MCF 10A (cell line): ENCODE measurements around the gene DMBT1. TPM values are rescaled to one million over a fixed set of nuclear protein-coding genes. Genes with fewer than 3 reads are reported as not detected.

Experiments
- BruUV-seq: library from RNA; stranded (reverse); fragments of 400-500 nt; replicated peaks from 2 replicates; lab custom pipeline; 2021; lab: Mats Ljungman, UMichigan
- CTCF ChIA-PET: fragments of 300-600 bp; sonication (Branson Sonifier 250); formaldehyde crosslinking; extraction: SDS; loops from one replicate; lab custom pipeline; 2021; ENCODE audit warnings: antibody characterized with exemption, inconsistent platforms; lab: Yijun Ruan, JAX
- POLR2A ChIA-PET: fragments of 300-600, 350-650 bp; sonication (Branson Sonifier 250); formaldehyde crosslinking; extraction: SDS; loops from one replicate; lab custom pipeline; 2020; ENCODE audit warnings: antibody characterized with exemption, inconsistent platforms; lab: Yijun Ruan, JAX
- DNase-seq: peaks from one replicate; pipeline ENCODE4 v3.0.0-alpha.2; 2018; ENCODE audit not compliant: unreplicated experiment
- H3K27ac Mint-ChIP-seq: one replicate; pipeline ENCODE4 v1.8.0; 2022; ENCODE audit warnings: mild to moderate bottlenecking, low read depth, mixed read lengths; ENCODE audit not compliant: unreplicated experiment
- H3K27me3 Mint-ChIP-seq: one replicate; pipeline ENCODE4 v1.8.0; 2022; ENCODE audit warnings: mixed read lengths; ENCODE audit not compliant: insufficient read depth, unreplicated experiment
- H3K36me3 Mint-ChIP-seq: one replicate; pipeline ENCODE4 v1.8.0; 2022; ENCODE audit warnings: mild to moderate bottlenecking, moderate library complexity, mixed read lengths; ENCODE audit not compliant: insufficient read depth, unreplicated experiment
- H3K4me1 Mint-ChIP-seq: one replicate; pipeline ENCODE4 v1.8.0; 2022; ENCODE audit warnings: mixed read lengths; ENCODE audit not compliant: insufficient read depth, unreplicated experiment
- H3K4me3 Mint-ChIP-seq: one replicate; pipeline ENCODE4 v1.8.0; 2022; ENCODE audit warnings: mild to moderate bottlenecking, moderate library complexity, mixed read lengths; ENCODE audit not compliant: unreplicated experiment
- H3K9me3 Mint-ChIP-seq: one replicate; pipeline ENCODE4 v1.8.0; 2022; ENCODE audit warnings: mixed read lengths; ENCODE audit not compliant: unreplicated experiment
- CTCF ChIP-seq: fragments of 200-600 bp; IDR thresholded peaks from one replicate; pipeline ENCODE4 v1.8.0; 2022; ENCODE audit warnings: antibody characterized with exemption, mild to moderate bottlenecking; ENCODE audit not compliant: unreplicated experiment
- intact Hi-C: fragments of 100-400 bp; cut with micrococcal nuclease; formaldehyde crosslinking; loops from 2 replicates; pipeline ENCODE4 v1.14.1; 2022
- total RNA-seq: library from RNA; stranded (reverse); gene quantifications from 2 replicates; pipeline ENCODE4 v1.2.3, GENCODE V29; 2022

The DMBT1 gene
- total RNA-seq, 1 experiment from 2014 or later = 7.6 TPM

- DNase-seq = no peak
- ChIA-PET CTCF (no interaction called here), POLR2A (no interaction called here)
- H3K9me3 Mint-ChIP-seq = no peaks in the 10 kb centered on the region
- no peak overlapping the region for H3K27ac Mint-ChIP-seq
- no peaks in the 10 kb centered on the region for H3K27me3 Mint-ChIP-seq
- H3K4me3 Mint-ChIP-seq = no peak overlapping the region
- intact Hi-C loops = no loop called here
- H3K4me1 Mint-ChIP-seq = peaks cover 8% of the 10 kb centered on the region
- no peaks in the 10 kb centered on the region for H3K36me3 Mint-ChIP-seq
- TF ChIP-seq CTCF = no peak
- no TSS peak for BruUV-seq
These were observed 83.5 kb downstream of the DMBT1 start for GRCh38 chr10:122643931-122644534.

- TF ChIP-seq CTCF = no peak
- H3K27me3 Mint-ChIP-seq = peaks cover 7% of the 10 kb centered on the region
- no peak for DNase-seq
- H3K27ac Mint-ChIP-seq = no peak overlapping the region
- CTCF ChIA-PET = no interaction called here
- H3K9me3 Mint-ChIP-seq = no peaks in the 10 kb centered on the region
- POLR2A ChIA-PET = no interaction called here
- intact Hi-C loops = no loop called here
- H3K36me3 Mint-ChIP-seq = no peaks in the 10 kb centered on the region
- H3K4me1 Mint-ChIP-seq = no peaks in the 10 kb centered on the region
- BruUV-seq = no TSS peak
- H3K4me3 Mint-ChIP-seq = no peak overlapping the region
These were observed 86.2 kb downstream of the DMBT1 start for GRCh38 chr10:122646511-122647382.

- Mint-ChIP-seq H3K4me3 (no peak overlapping the region), H3K9me3 (no peaks in the 10 kb centered on the region), H3K4me1 (no peaks in the 10 kb centered on the region), H3K27ac (no peak overlapping the region), H3K36me3 (no peaks in the 10 kb centered on the region), H3K27me3 (peaks cover 15% of the 10 kb centered on the region)
- no TSS peak for BruUV-seq
- CTCF ChIA-PET = interaction anchor here (0.6 to 2.3 kb wide), 2 partner anchors 48 to 79 kb away, joined by 3 to 10 read pairs; no protein-coding TSS in a partner anchor
- POLR2A ChIA-PET = no interaction called here
- no peak for DNase-seq
- TF ChIP-seq CTCF = no peak
- intact Hi-C loops = no loop called here
These were observed 86.9 kb downstream of the DMBT1 start for GRCh38 chr10:122647383-122647968.
